HG03108 (cell line): ENCODE measurements around the gene ARVCF.

ENCODE experiments used
- ATAC-seq: cut with Tn5 transposase; IDR thresholded peaks from one replicate; pipeline ENCODE4 v1.9.1; 2021; ENCODE audit warnings: moderate library complexity; ENCODE audit not compliant: unreplicated experiment

The ARVCF gene

GRCh38 chr22:20054034-20054427 lies 37.4 kb upstream of the ARVCF start:
- no peak for ATAC-seq

GRCh38 chr22:20053407-20054033 lies 36.9 kb upstream of the ARVCF start:
- ATAC-seq, result no peak

GRCh38 chr22:20052309-20053259 lies 36.0 kb upstream of the ARVCF start:
- ATAC-seq, result no peak

GRCh38 chr22:20051927-20052308 lies 35.3 kb upstream of the ARVCF start:
- no peak for ATAC-seq

GRCh38 chr22:20046730-20047129 lies 30.1 kb upstream of the ARVCF start:
- ATAC-seq, result no peak

- no peak for ATAC-seq
Observed at GRCh38 chr22:20044495-20045151, 28.0 kb upstream of the ARVCF start.

- ATAC-seq, result no peak
Observed at GRCh38 chr22:20043997-20044342, 27.3 kb upstream of the ARVCF start.

GRCh38 chr22:20043057-20043996 lies 26.7 kb upstream of the ARVCF start:
- ATAC-seq, result no peak

- ATAC-seq, result no peak
Observed at GRCh38 chr22:20040327-20041200, 23.9 kb upstream of the ARVCF start.

- ATAC-seq, result no peak
Observed at GRCh38 chr22:20039683-20040325, 23.2 kb upstream of the ARVCF start.

- ATAC-seq, result no peak
Observed at GRCh38 chr22:20038574-20038973, 22.0 kb upstream of the ARVCF start.

GRCh38 chr22:20037419-20037818 lies 20.8 kb upstream of the ARVCF start:
- ATAC-seq, result no peak

- no peak for ATAC-seq
Observed at GRCh38 chr22:20036535-20037392, 20.1 kb upstream of the ARVCF start.

- ATAC-seq, result no peak
Observed at GRCh38 chr22:20036084-20036482, 19.5 kb upstream of the ARVCF start.

- no peak for ATAC-seq
Observed at GRCh38 chr22:20035375-20036083, 18.9 kb upstream of the ARVCF start.

- no peak for ATAC-seq
Observed at GRCh38 chr22:20034143-20034542, 17.5 kb upstream of the ARVCF start.

GRCh38 chr22:20033045-20033706 lies 16.6 kb upstream of the ARVCF start:
- no peak for ATAC-seq
